SU-DHL-6 (cell line): ENCODE measurements around the gene OXGR1.

Source experiments
- EZH2phosphoT487 ChIP-seq: fragments of 200-600 bp; sonication (generic), shearing (Covaris generic); conservative IDR thresholded peaks from 2 replicates; pipeline ENCODE4 v1.6.1; 2018; ENCODE audit warnings: mild to moderate bottlenecking, antibody characterized with exemption, low read length, moderate library complexity, mixed read lengths
- TF ChIP-seq, protein P1 (sequence below): fragments of 200-600 bp; sonication (generic); IDR thresholded peaks from one replicate; pipeline ENCODE4 v1.5.1; 2017; ENCODE audit warnings: antibody characterized with exemption, mild to moderate bottlenecking, low read length, moderate library complexity; ENCODE audit not compliant: insufficient read depth, poor library complexity, severe bottlenecking

DNA sequence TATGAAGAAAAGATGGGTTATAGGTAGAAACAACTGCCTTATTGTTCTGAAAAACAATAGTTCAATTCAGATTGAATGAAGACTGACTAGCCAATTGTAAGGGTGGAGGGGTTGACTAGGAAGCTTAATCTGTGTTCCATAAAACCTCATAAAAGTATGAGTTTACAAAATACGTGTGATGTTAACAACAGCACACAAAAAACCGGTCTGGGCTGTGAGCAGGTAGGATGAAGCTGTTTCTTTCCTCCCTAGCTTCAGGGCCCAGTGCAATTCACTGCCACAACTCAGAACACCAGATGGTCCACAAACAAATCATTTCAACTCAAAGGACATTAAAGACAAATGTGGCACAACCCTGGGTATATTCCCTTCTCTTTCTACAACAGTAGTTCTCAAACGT is 3.2 kb downstream of the OXGR1 start:
- TF ChIP-seq, protein P1, sequence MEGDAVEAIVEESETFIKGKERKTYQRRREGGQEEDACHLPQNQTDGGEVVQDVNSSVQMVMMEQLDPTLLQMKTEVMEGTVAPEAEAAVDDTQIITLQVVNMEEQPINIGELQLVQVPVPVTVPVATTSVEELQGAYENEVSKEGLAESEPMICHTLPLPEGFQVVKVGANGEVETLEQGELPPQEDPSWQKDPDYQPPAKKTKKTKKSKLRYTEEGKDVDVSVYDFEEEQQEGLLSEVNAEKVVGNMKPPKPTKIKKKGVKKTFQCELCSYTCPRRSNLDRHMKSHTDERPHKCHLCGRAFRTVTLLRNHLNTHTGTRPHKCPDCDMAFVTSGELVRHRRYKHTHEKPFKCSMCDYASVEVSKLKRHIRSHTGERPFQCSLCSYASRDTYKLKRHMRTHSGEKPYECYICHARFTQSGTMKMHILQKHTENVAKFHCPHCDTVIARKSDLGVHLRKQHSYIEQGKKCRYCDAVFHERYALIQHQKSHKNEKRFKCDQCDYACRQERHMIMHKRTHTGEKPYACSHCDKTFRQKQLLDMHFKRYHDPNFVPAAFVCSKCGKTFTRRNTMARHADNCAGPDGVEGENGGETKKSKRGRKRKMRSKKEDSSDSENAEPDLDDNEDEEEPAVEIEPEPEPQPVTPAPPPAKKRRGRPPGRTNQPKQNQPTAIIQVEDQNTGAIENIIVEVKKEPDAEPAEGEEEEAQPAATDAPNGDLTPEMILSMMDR = no peak
- TF ChIP-seq EZH2phosphoT487 = no peak
